HepG2 (cell line): ENCODE data around the gene AQP10. TPM values are rescaled to one million over a fixed set of nuclear protein-coding genes. Genes with fewer than 3 reads are reported as not detected.

Experiments
- AHR ChIP-seq: IDR thresholded peaks from 2 replicates; pipeline ENCODE4 v1.6.1; 2018; ENCODE audit warnings: missing genetic modification reagents, missing compliant biosample characterization
- ARID2 ChIP-seq: sonication (generic); formaldehyde crosslinking; IDR thresholded peaks from 2 replicates; pipeline ENCODE4 v1.8.1; 2022; ENCODE audit warnings: mild to moderate bottlenecking, missing genetic modification reagents, borderline replicate concordance
- CREBL2 ChIP-seq: sonication (generic); formaldehyde crosslinking; IDR thresholded peaks from 2 replicates; pipeline ENCODE4 v1.8.1; 2023; ENCODE audit warnings: missing genetic modification reagents, mild to moderate bottlenecking, borderline replicate concordance
- FOXP1 ChIP-seq, 2 experiments: fragments of 450-650 bp in 1 of 2; IDR thresholded peaks; 2 replicates each; pipeline ENCODE4 v1.6.1; 2017 to 2018; ENCODE audit warnings: antibody characterized with exemption in 1 of 2
- GMEB1 ChIP-seq: sonication (generic); formaldehyde crosslinking; IDR thresholded peaks from 2 replicates; pipeline ENCODE4 v1.5.1; 2020; ENCODE audit warnings: missing genetic modification reagents, mild to moderate bottlenecking, borderline replicate concordance
- HMG20A ChIP-seq: IDR thresholded peaks from 2 replicates; pipeline ENCODE4 v1.6.1; 2016; ENCODE audit warnings: borderline replicate concordance
- MLX ChIP-seq: IDR thresholded peaks from 2 replicates; pipeline ENCODE4 v1.6.1; 2016
- NFE2 ChIP-seq: sonication (generic); formaldehyde crosslinking; IDR thresholded peaks from 2 replicates; pipeline ENCODE4 v1.4.0; 2020; ENCODE audit warnings: missing genetic modification reagents
- NKX3-1 ChIP-seq: sonication (generic); formaldehyde crosslinking; IDR thresholded peaks from 2 replicates; pipeline ENCODE4 v1.5.0; 2020; ENCODE audit warnings: missing genetic modification reagents
- NR2C2 ChIP-seq: sonication (generic); formaldehyde crosslinking; IDR thresholded peaks from 2 replicates; pipeline ENCODE4 v1.4.0; 2020; ENCODE audit warnings: missing genetic modification reagents, mild to moderate bottlenecking, moderate library complexity, borderline replicate concordance
- RAD21 ChIP-seq: fragments of 450-650 bp; formaldehyde crosslinking; IDR thresholded peaks from 2 replicates; pipeline ENCODE4 v1.5.0; 2020; ENCODE audit warnings: mild to moderate bottlenecking
- REL ChIP-seq: sonication (generic); formaldehyde crosslinking; conservative IDR thresholded peaks from 2 replicates; pipeline ENCODE4 v1.8.0; 2022; ENCODE audit warnings: mild to moderate bottlenecking, missing genetic modification reagents, moderate library complexity
- TBL1XR1 ChIP-seq: fragments of 150-350 bp; IDR thresholded peaks from 2 replicates; pipeline ENCODE4 v1.6.1; 2014; ENCODE audit warnings: borderline replicate concordance, low read length; ENCODE audit not compliant: partially characterized antibody
- TOE1 ChIP-seq: sonication (generic); formaldehyde crosslinking; IDR thresholded peaks from 2 replicates; pipeline ENCODE4 v1.4.0; 2020; ENCODE audit warnings: mild to moderate bottlenecking, missing genetic modification reagents
- YY1 ChIP-seq: IDR thresholded peaks from 2 replicates; pipeline ENCODE4 v1.6.1; 2011; ENCODE audit warnings: low read length, low read depth, moderate library complexity, mild to moderate bottlenecking; ENCODE audit not compliant: insufficient read depth, insufficient replicate concordance
- ZNF101 ChIP-seq: sonication (generic); formaldehyde crosslinking; IDR thresholded peaks from 2 replicates; pipeline ENCODE4 v1.4.0; 2020; ENCODE audit warnings: mild to moderate bottlenecking, low read depth, missing genetic modification reagents, borderline replicate concordance
- ZNF260 ChIP-seq: sonication (generic); formaldehyde crosslinking; IDR thresholded peaks from 2 replicates; pipeline ENCODE4 v1.4.0; 2020; ENCODE audit warnings: missing genetic modification reagents, low read depth, mild to moderate bottlenecking, borderline replicate concordance
- ZNF557 ChIP-seq: sonication (generic); formaldehyde crosslinking; IDR thresholded peaks from 2 replicates; pipeline ENCODE4 v1.4.0; 2020; ENCODE audit warnings: missing genetic modification reagents
- ZNF567 ChIP-seq: sonication (generic); formaldehyde crosslinking; IDR thresholded peaks from 2 replicates; pipeline ENCODE4 v1.8.1; 2023; ENCODE audit warnings: mild to moderate bottlenecking, missing genetic modification reagents, borderline replicate concordance
- ZNF775 ChIP-seq: sonication (generic); formaldehyde crosslinking; IDR thresholded peaks from 2 replicates; pipeline ENCODE4 v1.4.0; 2020; ENCODE audit warnings: missing genetic modification reagents, mild to moderate bottlenecking, moderate library complexity, borderline replicate concordance
- polyA plus RNA-seq, 8 experiments: library from polyadenylated mRNA; depleted of rRNA in 3 of 8; stranded (reverse) in 7 of 8; unstranded in 1 of 8; fragments of >200 nt; fragmentation: Illumina TruSeq in 4 of 8; extraction: Trizol in 4 of 8; gene quantifications; 2 replicates each; pipeline versions ENCODE4 v1.2.1 to v1.2.3, GENCODE V29; 2011 to 2016; ENCODE audit warnings: low read depth in 4 of 8, missing spikeins in 1 of 8, mixed read lengths in 1 of 8; ENCODE audit not compliant: insufficient read depth in 1 of 8
- total RNA-seq, 5 experiments: library from RNA; depleted of rRNA; stranded (reverse); fragments of >200 nt; fragmentation: Illumina TruSeq; extraction: Trizol; gene quantifications; 2 replicates each; pipeline ENCODE4 v1.2.3, GENCODE V29; 2016; ENCODE audit warnings: low read depth in 1 of 5
- TF ChIP-seq, protein P1 (sequence below): sonication (generic); formaldehyde crosslinking; IDR thresholded peaks from 2 replicates; pipeline ENCODE4 v1.5.0; 2020; ENCODE audit warnings: mild to moderate bottlenecking, missing genetic modification reagents
- TF ChIP-seq, protein P2 (sequence below): sonication (generic); formaldehyde crosslinking; IDR thresholded peaks from 2 replicates; pipeline ENCODE4 v1.5.0; 2020; ENCODE audit warnings: mild to moderate bottlenecking, missing genetic modification reagents

AQP10 gene
- total and polyA plus RNA-seq, 2 of the 13 experiments (the other 11 are each of a cell fraction or from before 2014, with no cell fraction given) = 0.30 TPM; not detected in 1

DNA sequence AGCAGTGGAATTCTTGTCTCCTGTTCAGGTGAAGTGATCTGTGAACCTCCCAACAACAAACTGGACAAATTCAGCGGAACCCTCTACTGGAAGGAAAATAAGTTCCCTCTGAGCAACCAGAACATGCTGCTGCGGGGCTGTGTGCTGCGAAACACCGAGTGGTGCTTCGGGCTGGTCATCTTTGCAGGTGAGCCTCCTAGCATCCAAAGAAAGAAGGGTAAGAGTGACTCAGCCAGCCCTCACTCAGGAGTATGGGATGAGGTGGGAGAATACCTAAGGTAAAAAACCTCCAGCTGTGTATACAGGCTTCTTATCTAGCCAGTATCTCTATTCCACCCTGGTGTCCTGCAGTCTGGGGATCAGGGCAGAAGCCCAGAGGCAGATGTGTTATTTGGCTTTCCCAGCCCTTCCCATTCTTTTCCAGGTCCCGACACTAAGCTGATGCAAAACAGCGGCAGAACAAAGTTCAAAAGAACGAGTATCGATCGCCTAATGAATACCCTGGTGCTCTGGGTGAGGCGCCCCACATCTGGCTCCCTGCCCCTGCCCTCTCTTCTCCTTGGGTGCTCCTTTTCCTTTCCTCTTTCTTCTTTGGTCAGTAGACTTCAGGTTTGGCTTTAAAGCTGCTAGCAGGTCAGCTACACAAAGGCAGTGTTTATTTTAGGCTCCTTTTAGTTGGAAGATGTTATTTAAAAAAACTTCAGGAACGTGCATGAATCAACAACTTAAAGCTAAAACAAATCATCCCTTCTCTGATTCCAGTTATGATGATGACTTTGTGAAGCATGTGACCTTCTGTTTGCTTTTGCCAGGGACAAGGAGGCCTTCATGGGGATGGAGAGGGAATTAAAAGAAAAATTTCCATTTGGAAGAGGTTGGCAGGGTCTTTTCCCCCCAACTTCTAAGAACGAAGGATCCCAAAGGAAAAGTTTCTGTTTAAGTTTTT, 13.5 kb downstream of the AQP10 start (continued):
- TF ChIP-seq NFE2 (no peak), YY1 (no peak), ZNF101 (CRISPR knock-in tag) (no peak), REL (CRISPR knock-in tag) (no peak), ARID2 (CRISPR knock-in tag) (no peak), FOXP1 (IDR thresholded peaks at IDR 0.05) (no peak), FOXP1 (CRISPR knock-in tag; IDR thresholded peaks at IDR 0.05) (peak; percentile 57; the same call in 1 of the 2 replicates), AHR (CRISPR knock-in tag) (no peak), ZNF567 (CRISPR knock-in tag) (no peak), GMEB1 (CRISPR knock-in tag) (no peak), HMG20A (CRISPR knock-in tag) (peak; percentile 70), ZNF260 (no peak), NR2C2 (CRISPR knock-in tag) (no peak; the same call in 1 of the 2 replicates), TBL1XR1 (no peak), ZNF775 (CRISPR knock-in tag) (no peak), ZNF557 (CRISPR knock-in tag) (no peak), MLX (CRISPR knock-in tag) (no peak), NKX3-1 (CRISPR knock-in tag) (no peak), CREBL2 (CRISPR knock-in tag) (no peak), TOE1 (CRISPR knock-in tag) (no peak), RAD21 (CRISPR knock-in tag) (no peak)
- TF ChIP-seq, protein P1, sequence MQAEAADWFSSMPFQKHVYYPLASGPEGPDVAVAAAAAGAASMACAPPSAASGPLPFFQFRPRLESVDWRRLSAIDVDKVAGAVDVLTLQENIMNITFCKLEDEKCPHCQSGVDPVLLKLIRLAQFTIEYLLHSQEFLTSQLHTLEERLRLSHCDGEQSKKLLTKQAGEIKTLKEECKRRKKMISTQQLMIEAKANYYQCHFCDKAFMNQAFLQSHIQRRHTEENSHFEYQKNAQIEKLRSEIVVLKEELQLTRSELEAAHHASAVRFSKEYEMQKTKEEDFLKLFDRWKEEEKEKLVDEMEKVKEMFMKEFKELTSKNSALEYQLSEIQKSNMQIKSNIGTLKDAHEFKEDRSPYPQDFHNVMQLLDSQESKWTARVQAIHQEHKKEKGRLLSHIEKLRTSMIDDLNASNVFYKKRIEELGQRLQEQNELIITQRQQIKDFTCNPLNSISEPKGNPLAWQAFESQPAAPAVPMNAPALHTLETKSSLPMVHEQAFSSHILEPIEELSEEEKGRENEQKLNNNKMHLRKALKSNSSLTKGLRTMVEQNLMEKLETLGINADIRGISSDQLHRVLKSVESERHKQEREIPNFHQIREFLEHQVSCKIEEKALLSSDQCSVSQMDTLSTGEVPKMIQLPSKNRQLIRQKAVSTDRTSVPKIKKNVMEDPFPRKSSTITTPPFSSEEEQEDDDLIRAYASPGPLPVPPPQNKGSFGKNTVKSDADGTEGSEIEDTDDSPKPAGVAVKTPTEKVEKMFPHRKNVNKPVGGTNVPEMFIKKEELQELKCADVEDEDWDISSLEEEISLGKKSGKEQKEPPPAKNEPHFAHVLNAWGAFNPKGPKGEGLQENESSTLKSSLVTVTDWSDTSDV (CRISPR knock-in tag) = no peak
- TF ChIP-seq, protein P2, sequence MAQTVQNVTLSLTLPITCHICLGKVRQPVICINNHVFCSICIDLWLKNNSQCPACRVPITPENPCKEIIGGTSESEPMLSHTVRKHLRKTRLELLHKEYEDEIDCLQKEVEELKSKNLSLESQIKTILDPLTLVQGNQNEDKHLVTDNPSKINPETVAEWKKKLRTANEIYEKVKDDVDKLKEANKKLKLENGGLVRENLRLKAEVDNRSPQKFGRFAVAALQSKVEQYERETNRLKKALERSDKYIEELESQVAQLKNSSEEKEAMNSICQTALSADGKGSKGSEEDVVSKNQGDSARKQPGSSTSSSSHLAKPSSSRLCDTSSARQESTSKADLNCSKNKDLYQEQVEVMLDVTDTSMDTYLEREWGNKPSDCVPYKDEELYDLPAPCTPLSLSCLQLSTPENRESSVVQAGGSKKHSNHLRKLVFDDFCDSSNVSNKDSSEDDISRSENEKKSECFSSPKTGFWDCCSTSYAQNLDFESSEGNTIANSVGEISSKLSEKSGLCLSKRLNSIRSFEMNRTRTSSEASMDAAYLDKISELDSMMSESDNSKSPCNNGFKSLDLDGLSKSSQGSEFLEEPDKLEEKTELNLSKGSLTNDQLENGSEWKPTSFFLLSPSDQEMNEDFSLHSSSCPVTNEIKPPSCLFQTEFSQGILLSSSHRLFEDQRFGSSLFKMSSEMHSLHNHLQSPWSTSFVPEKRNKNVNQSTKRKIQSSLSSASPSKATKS (CRISPR knock-in tag) = no peak
